ENCODE data around the gene CCDC117.

The CCDC117 gene

DNA sequence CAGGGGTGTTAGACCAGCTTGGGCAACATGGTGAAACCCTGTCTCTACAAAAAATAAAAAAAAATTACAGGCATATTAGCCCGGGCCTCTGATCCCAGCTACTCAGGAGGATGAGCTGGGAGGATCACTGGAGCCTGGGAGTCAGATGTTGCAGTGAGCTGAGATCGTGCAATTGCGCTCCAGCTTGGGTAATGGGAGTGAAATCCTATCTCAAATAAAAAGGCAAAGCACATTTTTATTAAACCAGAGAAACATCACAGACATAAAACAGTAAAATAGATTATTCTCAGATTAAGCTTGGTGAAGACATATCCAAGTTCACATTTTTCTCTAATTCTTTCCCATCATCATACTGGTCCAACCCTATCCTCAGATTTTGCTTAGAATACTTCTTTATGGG, 57.9 kb downstream of the CCDC117 start:
- no peak for DNase-seq (ENCODE audit: low spot score)

DNA sequence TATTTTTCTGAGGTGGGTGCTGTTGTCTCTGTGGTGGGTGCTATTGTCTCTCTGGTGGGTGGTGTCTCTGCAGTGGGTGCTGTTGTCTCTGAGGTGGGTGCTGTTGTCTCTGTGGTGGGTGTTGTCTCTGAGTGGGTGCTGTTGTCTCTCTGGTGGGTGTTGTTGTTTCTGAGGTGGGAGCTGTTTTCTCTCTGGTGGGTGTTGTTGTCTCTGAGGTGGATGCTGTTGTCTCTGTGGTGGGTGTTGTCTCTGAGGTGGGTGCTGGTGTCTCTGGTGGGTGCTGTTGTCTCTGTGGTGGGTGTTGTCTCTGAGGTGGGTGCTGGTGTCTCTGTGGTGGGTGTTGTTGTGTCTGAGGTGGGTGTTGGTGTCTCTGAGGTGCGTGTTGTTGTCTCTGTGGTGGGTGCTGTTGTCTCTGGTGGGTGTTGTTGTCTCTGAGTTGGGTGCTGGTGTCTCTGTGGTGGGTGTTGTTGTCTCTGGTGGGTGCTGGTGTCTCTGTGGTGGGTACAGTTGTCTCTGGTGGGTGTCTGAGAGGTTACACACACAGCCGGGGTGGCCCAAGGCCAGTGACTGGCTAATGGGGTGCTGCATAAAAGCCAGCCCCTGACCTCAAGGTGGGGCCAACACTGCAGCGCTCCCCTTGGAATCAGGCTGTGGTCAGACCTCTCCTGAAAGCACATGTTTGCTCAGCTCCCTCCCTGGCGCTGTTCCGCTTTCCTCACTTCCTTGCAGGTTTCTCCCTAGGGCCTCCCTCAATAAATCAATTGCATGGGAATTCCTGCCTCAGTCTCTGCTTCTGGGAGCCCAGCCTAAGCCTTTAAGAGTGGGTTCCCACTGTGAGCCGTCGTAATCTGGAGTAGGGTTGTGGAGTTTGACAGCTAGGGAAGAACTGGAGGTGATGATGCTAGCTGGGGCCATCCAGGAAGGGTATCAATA, 58.9 kb downstream of the CCDC117 start:
- DNase-seq (ENCODE audit: low spot score), result no peak

DNA sequence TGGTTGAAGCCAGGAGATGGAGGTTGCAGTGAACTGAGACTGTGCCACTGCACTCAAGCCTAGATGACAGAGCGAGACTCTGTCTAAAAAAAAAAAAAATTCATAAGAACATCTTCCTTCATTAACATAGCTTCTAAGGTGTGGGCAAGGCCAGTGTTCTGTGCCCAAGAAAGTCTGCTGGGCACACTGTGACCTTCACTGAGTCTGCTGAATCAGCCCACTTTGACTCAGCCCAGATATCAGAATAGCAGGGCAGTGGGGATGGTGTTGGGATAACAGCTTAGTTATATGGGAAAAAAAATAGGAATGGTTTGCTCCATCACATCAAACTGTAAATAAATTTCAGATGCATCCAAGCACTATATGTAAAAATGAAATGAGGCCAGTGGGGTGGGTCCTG, 60.2 kb downstream of the CCDC117 start:
- no peak for DNase-seq (ENCODE audit: low spot score)

DNA sequence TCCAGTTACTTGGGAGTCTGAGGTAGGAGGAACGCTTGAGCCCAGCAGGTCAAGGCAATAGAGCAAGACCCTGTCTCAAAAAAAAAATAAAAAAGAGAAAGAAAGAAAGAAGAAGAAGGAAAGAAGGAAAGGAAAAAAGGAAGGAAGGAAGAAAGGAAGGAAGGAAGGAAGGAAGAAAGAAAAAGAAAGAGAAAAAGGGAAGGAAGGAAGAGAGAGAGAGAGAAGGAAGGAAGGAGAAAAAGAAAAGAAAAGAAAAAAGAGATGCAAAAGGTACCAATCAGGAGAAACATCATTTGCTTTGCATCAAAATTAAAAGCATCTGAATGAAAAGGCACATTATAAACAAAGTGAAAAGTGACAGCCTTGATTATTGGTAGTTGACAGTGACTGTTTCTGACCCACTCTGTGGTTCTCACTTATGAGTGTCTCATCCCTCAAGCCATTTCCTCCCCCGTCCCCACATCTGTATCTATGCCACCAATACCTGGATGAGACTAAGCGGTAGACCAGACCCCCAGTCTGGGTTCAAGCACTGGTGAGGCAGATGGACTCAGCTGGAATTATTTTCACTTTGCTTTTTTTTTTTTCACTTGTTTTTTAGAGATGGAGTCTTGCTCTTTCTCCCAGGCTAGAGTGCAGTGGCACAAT, 60.9 kb downstream of the CCDC117 start:
- no peak for DNase-seq (ENCODE audit: low spot score)

DNA sequence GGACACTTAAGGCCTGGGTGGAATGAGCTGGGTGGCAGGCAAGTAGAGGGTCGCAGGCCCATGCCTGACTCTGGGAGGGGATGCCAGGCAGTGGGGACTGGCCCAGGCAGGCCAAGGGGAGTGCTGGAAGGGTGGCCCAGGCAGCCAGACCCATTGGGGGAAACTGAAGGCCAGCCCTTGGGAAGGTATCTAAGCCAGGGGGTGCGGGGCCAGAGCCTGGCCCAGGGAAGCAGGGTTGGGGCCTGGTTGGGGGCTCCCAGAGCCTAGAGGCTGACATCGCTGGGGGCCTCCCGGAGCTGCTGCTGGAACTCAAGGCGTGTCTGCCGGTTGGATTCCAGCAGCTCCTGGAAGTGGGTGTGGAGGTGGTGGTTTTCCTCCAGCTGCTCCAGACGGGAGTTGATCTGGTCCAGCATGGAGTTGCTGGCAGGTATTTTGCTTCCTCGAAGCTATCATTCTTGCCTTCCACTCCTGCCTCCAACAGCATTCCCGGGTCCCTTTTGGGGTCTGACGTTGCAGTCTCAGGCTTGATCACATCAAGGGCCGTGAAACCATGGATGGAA, 63.2 kb downstream of the CCDC117 start:
- no peak for DNase-seq (ENCODE audit: low spot score)

- no peak for DNase-seq (ENCODE audit: low spot score)
Observed at GRCh38 chr22:28837640-28838039, 65.1 kb downstream of the CCDC117 start.
